Cortex of kidney (tissue), 1 donor: ENCODE results near the gene ZNF585A.
"Not testable (repeated sequence)": the region's sequence is repeated elsewhere in the genome, so short reads cannot be mapped to it uniquely, and the experiment has no call there.

ENCODE experiments used
- DNase-seq: peaks from one replicate; lab custom pipeline; 2025; lab: John Stamatoyannopoulos, UW

Gene ZNF585A

DNA sequence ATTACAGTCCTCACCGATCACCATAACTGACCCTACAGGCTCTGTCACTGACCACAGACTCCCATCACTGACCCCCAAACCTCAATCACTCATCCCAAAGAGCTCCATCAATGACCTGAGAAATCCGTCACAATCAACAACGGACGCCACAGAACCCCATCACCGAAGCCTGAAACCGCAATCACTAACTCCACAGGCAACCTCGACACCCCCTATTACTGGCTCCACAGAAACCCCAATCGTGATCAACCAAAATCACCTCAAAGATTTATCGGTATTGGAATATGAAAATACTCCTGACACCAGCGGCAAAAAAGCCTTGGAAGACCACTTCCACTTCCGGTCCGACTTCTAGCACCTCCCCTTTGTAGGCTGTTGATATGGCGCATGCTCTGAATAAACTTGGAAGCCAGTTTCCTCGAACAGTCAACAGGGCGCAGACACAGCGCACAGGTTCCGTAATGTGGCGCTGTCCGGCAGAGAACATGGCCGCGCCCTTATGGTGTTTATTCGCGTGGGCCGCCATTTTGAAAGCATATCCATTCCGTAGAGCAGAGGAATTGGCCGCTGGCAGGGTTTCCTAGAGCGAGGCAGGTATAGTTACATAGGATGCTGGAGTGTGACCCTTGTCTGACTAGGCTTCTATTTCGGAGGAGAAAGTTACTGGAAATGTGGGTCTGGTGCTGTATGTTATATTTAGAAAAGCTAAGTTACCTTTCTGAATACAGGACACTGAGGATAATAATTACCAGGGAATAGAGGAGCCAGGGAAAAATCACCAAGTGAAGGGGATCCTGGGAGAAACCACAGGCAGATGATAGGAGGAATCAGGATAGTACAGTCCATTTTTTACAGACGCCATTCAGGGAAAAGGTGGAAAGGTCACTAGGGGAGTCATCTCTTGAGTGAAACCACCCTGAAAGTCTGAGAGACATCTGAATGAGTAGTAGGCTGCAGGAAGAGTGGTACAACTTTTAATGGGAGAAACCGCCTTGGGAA is at the start of gene ZNF585A:
Gene ZNF585A (minus strand): TSS at position 328 of the 999 bp plus-strand sequence. CDS start 2,785 bp downstream, outside the sequence.
- no peak for DNase-seq

- DNase-seq: no peak
Observed at GRCh38 chr19:37221136-37221535, 48.6 kb upstream of the ZNF585A start.

DNA sequence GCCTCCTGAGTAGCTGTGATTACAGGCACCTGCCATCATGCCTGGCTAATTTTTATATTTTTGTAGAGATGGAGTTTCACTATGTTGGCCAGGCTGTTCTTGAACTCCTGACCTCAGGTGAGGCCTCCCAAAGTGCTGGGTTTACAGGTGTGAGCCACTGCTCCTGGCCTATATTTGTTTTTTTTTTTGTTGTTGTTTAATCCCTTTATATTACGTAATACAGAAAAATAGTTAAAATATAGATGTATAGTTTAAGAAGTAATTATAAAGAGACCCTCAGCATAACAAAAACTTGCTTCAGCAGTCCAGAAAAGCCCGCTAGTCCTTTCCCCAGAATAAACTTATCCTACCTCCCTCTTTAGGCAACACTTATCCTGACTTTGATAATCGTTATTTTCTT is 47.9 kb upstream of the ZNF585A start:
- DNase-seq: no peak

DNA sequence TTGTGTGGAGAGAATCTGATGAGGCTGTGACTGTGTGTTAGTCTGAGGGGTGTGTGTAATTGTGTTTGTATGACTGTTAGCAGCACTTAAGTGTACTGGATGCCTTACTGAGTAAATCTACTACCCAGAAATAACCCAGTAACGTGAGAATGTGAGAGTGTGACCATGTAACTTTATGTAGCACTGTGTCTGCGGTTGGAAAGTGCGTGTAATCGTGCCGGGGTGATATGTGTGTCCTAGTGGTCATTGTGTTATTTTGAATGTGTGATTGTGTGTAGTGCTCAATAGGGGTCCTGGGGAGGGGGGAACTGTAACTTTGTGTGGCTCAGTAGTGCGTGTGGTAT is 46.1 kb upstream of the ZNF585A start:
- no peak for DNase-seq

DNA sequence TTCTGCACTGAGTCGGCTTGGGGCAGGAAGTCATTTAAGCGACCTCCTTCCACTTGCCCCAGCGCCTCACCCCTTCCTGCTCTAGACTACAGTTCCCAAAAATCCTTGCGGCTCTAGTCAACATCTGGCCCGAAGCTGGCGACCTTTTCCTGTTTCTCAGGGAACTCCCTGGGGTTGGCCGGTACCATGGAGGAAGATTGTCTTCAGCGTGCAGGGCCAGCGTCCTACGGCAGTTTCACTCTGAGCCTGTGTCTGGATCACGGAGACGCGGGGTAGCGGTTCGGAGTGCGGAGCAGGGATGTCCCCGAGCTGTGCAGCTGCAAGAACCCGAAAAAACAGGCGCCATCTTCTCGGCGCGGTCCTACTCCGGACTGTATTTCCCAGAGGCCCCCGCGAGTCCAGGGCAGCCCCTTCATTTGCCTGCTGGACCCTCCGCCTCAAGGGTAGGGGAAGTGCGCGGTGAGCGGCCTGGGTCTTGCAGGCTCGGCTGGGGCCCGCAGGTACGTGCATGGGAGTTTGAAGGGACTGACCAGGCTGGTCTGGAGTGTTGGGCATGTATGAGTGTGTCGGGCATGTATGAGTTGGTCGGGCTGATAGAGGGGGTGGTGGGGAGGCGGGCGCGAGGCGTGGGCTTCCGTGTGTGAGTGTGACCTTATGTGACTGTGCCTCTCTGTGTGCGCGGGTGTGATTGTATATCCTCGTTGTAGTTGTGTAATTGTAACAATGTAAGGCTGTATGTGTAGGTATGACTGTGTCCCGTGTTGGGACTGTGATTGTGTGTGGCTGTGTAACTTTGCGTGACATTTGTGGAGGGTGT is 45.5 kb upstream of the ZNF585A start, which contains the start of gene ZNF383:
Gene ZNF383 (plus strand): TSS at position 440 of the 817 bp plus-strand sequence. CDS start 12,240 bp downstream, outside the sequence.
- no peak for DNase-seq

DNA sequence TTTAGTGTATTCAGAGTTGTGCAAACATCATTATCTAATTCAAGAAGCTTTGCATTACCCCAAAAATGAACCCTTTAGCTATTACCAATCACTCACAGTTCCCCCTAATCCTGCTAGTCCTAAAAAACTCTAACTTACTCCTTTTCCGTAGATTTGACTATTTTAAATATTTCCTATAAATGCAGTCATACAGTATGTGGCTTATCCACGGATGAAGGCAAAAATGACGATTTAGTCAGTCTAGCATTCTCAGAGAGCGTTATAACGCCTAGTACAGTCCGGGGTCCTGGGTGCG is 44.9 kb upstream of the ZNF585A start:
- DNase-seq: no peak

DNA sequence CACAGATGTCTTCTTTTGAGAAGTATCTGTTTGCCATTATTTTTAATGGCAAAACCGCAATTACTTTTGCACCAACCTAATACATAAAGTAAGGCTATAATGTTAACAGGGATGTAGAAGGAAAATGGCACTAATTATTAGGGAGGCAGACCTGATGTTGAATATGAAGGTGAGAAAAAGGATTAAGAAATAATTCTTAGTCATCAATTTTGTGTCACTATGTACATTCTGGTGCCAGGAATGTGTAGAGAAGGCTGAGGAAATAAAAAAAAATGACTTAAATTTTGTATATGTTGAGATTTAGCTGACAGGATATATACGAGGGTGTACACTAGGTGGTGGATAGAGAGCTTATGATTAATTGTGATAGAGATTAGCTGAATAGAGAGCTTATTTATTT is 25.3 kb upstream of the ZNF585A start:
- DNase-seq: no peak

- not testable (repeated sequence) for DNase-seq
Observed at GRCh38 chr19:37197115-37197514, 24.6 kb upstream of the ZNF585A start.

DNA sequence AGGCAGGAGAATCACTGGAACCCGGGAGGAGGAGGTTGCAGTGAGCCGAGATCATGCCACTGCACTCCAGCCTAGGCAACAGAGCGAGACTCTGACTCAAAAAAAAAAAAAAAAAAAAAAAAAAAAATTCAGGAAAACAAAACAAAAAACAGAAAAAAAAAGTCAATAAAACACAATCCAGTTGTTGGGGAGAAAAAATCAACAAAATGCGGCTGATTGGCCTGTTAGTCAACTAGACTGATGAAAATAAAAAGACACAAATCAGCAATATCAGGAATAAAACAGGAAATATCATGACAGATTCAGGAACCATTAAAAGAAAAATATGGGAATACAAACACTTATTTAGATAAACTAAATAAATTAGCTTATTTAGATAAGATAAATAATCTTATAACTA is 22.8 kb upstream of the ZNF585A start:
- DNase-seq: not testable (repeated sequence)

DNA sequence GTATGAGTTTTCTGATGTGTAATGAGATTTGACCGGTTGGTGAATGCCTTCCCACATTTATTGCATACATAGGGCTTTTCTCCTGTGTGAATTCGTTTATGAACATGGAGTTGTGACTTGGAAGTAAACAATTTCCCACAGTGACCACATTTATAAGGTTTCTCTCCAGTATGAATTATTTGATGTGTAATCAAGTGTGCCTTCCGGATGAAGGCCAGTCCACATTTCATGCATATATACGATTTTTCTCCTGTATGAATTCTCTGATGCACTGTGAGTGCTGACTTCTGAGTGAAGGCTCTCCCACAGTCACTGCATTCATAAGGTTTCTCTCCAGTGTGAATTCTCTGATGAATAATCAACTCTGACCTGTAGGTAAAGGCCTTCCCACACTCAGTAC is 13.6 kb upstream of the ZNF585A start:
- DNase-seq: not testable (repeated sequence)

DNA sequence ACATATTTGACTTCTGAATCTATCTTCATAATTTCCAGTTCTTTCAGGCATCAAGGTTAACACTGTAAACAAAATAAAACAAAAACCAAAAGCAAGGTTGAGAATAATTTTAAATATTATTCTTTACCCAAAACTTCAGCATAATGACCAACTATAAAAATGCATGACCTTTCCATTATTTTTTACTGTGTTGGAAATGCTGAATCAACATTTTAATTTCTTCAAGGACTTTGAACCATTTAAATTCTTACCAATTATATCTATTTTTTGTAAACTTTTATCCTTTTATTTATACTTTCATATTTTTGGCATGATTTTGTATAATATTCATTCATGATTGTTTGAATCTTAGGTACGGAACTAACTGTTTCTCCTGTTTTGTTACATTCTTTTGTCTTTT is 6.9 kb downstream of the ZNF585A start:
- DNase-seq: no peak

- DNase-seq: no peak
Observed at GRCh38 chr19:37160153-37160552, 12.3 kb downstream of the ZNF585A start.

DNA sequence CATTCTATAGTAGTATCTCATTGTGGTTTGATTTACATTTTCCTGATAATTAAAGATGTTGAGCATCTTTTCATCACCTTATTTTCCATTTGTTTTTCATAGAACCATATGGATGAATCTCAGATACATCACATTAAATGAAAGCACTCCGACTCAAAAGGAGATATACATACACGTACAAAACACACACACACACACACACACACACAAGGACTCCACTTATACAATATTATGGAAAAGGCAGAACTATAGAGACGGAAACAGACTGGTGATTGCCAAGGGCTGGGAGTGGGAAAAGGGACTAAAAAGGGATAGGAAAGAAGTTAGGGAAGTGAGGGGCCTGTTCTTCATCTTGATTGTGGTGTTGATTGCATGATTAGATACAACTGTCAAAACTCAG is 24.3 kb downstream of the ZNF585A start:
- no peak for DNase-seq

- DNase-seq: no peak
Observed at GRCh38 chr19:37136111-37136510, 36.4 kb downstream of the ZNF585A start.

DNA sequence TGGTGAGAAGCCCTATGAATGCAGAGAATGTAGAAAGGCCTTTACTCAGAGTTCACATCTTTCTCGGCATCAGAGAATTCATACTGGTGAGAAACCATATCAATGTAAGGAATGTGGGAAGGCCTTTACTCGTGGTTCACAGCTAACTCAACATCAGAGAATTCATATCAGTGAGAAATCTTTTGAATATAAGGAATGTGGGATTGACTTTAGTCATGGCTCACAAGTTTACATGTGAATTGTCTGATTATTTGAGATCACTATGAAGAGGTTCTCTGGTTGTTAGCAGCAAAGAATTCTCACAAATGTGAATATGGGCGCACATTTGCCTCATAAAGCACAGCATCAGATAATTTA is 43.7 kb downstream of the ZNF585A start:
- DNase-seq: no peak

DNA sequence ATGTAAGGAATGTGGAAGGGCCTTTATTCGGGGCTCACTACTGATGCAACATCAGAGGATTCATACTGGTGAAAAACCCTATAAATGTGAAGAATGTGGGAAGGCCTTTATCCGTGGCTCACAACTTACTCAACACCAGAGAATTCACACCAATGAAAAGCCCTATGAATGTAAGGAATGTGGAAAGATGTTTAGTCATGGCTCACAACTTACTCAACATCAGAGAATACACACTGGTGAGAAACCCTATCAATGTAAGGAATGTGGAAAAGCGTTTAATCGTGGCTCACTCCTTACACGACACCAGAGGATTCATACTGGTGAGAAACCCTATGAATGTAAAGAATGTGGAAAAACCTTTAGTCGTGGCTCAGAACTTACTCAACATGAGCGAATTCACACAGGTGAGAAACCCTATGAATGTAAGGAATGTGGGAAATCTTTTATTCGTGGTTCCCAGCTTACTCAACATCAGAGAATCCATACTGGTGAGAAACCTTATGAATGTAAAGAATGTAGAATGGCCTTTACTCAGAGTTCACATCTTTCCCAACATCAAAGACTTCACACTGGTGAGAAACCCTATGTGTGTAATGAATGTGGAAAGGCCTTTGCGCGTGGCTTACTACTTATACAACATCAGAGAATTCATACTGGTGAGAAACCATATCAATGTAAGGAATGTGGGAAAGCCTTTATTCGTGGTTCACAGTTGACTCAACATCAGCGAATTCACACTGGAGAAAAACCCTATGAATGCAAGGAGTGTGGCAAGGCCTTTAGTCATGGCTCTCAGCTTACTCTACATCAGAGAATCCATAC is 44.3 kb downstream of the ZNF585A start:
- no peak for DNase-seq

- DNase-seq: not testable (repeated sequence)
Observed at GRCh38 chr19:37122093-37122492, 50.4 kb downstream of the ZNF585A start.

- no peak for DNase-seq
Observed at GRCh38 chr19:37114001-37114400, 58.5 kb downstream of the ZNF585A start.

GRCh38 chr19:37111753-37112152 is 60.7 kb downstream of the ZNF585A start:
- DNase-seq: not testable (repeated sequence)

DNA sequence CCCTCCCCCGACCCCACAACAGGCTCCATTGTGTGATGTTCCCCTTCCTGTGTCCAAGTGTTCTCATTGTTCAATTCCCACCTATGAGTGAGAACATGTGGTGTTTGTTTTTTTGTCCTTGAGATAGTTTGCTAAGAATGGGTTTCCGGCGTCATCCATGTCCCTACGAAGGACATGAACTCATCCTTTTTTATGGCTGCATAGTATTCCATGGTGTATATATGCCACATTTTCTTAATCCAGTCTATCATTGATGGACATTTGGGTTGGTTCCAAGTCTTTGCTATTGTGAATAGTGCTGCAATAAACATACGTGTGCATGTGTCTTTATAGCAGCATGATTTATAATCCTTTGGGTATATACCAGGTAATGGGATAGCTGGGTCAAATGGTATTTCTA is 68.4 kb downstream of the ZNF585A start:
- DNase-seq: not testable (repeated sequence)

DNA sequence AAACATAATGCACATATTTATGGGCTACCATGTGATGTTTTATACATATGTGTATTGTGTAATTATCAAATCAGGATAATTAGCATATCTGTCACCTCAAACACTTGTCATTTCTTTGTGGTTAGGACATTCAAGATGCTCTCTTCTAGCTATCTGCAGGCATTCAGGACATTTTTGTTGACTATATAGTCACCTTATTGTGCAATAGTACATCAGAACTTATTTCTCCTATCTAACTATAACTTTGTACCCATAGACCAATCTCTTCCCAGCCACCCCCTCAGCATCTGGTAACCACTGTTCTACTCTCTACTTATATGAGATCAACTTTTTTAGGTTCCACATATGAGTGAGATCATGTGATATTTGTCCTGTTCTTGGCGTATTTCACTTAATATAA is 73.9 kb downstream of the ZNF585A start:
- no peak for DNase-seq

- DNase-seq: no peak
Observed at GRCh38 chr19:37095859-37096258, 76.6 kb downstream of the ZNF585A start.
